Measurements from ENCODE around the gene TPCN2.

Gene TPCN2

DNA sequence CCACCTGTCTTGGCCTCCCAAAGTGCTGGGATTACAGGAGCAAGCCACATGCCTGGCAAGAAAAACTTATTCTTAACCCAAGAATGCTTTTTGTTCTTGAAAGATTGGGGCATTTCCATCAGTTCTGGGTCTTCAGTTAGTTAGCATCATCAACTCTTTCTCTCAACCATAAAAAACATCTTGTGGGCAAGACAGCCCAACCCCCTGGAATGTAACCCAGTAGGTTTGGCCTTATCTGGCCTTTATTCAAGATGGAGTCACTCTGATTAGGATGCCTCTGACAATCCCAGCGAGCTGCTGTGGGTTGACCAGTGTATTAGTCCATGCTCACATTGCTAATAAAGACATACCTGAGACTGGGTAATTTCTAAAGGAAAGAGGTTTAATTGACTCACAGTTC, 9.2 kb upstream of the TPCN2 start:
- DNase-seq, result no peak

DNA sequence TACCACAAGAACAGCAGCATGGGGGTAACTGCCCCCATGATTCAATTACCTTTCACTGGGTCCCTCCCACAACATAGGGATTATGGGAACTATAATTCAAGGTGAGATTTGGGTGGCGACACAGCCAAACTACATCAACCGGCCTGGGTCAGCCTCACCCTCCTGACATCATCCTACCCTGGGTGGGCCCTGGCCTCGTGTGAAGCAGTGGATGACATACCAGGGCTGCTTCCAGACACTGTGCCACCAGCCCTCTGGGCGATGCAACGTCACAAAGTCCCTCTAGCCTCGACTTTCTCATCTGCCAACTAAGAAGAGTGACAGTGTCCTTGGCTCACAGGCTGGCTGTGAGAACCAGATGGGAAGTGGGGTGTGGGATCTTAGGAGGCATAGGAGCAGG, 8.7 kb upstream of the TPCN2 start:
- DNase-seq, result no peak

DNA sequence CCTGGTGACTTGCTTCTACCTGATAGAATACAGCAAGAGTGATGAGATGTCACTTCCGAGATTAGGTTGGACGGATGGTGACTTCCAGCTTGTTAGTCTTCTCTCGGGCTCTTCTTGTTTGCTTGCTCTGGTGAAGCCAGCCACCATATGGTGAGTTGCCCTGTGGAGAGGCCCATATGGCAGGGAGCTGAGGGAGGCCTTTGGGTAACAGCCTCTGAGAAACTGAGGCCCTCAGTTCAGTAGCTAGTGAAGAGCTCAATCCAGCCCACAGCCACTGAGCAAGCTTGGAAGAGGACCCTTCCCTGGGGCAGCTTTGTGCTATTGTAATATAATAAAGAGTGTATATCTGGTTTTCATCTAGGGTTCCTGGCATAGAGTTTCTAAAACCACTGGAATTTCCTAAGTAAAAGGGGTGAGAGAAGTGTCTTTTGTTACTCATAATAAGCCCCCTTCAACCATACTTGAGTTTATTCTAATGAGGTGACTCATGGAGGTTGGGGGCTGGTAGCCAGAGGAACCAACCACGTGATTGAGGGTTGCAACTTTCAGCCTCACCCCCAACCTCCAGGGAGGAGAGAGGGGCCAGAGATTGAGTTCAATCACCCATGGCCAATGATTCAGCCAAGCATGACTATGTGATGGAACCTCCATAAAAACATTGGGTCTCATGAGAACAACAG, 8.0 kb upstream of the TPCN2 start:
- DNase-seq, result peak; percentile 53

DNA sequence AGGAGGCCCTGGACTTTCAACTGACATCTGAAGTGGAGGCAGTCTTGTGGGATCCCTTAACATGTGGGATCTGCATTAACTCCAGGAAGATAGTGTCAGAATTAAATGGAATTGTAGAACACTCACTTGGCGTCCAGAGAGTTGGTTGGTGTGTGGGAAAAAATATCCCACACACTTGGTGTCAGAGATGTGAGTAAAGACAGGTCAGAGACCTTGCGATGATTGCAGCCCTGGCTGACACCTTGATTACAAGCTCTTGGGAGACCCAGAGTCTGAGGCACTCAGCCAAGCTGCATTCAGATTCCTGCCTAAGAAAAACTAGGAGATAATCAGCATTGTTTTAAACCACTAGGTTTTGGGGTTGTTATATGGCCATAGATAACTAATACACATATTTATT, 7.2 kb upstream of the TPCN2 start:
- DNase-seq, result no peak

DNA sequence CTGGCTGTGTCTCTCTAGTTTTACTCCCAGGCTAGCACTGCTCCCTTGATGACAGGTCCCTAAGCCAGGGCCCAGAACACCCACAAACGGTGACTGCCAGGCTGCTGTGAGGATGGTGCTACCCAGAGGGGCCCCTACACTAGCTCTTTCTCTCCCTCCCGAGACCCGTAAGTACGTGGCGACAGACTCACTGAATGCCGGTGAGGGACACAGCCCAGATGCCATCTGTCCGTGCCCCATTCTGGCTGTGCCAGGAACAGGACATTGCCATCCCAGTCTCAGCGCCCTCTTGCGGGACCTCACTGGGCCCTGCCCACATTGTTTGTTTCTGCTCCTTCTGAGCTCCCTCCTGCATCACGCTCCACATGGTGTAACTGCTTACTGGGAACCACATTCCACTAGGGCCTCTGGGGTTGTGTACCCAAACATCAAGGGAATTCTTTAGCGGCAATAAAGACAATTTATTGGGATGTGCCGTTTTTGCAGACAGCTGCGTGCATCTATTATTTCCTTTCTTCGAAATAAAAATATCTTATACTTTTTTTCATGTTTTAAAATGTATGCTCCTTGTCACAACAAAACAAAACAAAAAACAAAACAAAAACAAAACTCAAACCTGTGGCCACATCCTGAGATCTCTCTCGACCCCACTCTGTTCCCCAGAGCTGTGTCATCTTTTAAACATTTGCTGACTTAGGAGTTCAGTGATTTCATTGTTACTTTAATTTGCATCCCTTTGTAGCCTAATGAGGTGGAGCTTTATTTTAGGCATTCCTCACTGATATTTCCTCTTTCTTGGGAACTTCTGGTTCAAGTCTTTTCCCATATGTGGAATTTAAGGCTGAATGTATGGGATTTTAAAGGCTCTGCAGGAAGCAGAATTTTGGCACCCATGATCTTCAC, 4.4 kb upstream of the TPCN2 start:
- peak; percentile 40 for DNase-seq

DNA sequence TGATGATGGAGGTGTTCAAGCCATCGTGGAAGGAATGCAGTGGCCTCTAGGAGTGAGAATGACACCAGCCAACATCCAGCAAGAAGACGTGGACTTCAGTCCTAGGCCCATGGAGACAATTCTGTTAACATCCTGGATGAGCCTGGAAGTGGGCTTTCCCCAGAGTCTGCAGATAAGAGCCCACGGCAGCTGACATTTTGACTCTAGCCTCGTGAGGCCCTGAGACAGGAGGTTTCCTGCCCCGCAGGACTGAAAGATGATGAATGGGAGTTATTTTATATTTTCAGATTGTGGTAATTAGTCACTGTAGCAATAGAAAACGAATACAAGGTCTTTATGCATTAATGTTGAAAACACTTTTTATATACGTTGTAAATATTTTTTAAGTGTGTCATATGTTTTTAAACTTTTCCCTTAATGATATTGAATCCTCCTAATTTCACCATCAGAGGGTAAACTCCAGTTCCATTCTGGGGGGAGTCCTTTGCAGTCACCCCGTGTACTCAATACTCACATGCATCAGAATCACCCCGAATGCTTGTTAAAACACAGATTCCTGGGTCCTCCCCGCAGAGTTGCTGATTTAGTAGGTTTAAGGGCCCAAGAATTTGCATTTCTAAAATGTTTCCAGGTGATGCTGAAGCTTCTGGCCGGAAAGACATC, 570 bp upstream of the TPCN2 start:
- no peak for DNase-seq

DNA sequence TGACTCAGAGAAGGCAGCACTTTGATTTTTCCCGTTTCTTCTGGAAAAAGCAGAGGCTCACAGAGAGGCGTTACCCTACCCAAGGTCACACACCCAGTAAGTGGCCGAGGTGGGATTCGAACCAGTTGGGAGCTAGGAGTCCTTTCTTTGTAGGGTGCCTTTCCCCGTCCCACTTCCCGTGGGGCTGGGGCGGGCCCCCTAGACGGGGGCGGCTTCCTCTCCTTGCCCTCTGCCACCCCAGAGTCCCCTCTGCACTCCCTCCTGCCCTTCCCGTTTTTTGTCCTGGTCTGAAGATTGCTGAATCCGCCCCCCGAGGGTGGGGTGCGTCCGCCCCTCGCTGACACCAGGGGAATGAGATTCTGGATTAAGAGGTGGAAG, 747 bp downstream of the TPCN2 start:
- peak; percentile 41 for DNase-seq

DNA sequence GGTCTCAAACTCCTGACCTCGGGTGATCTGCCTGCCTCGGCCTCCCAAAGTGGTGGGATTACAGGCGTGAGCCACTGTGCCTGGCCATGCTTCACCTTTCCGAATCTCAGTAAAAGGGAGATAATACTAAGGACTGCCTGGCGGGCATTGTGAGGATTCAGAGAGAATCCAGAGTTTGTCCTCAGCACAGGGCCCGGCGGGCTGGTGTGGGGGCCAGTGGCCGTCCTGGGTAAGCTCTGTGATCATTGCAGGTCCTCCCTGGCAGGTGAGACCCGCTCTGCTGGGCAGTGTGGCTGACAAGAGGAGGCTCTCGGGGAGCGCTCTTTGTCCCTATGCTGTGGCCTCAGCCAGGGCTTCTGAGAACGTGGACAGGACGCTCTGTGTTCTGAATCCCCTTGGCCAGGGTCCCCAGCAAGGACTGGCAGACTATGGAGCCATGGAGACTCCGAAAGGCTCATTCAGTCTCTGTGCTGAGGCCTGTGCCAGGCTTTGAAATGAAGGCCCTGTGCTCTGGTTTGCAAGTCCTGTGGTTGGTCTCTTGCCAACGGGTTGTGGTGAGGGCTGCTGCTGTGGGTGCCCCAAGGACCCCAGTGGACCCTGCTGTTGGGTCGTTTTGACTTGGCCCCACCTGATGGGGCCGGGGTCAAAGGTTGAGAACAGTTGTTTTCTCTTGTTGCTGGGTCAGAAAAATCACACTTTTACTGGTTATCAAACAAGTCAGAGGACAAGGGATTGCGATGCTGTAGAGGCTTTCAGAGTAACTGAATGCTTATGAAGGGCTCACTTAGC, 2.1 kb downstream of the TPCN2 start:
- no peak for DNase-seq

DNA sequence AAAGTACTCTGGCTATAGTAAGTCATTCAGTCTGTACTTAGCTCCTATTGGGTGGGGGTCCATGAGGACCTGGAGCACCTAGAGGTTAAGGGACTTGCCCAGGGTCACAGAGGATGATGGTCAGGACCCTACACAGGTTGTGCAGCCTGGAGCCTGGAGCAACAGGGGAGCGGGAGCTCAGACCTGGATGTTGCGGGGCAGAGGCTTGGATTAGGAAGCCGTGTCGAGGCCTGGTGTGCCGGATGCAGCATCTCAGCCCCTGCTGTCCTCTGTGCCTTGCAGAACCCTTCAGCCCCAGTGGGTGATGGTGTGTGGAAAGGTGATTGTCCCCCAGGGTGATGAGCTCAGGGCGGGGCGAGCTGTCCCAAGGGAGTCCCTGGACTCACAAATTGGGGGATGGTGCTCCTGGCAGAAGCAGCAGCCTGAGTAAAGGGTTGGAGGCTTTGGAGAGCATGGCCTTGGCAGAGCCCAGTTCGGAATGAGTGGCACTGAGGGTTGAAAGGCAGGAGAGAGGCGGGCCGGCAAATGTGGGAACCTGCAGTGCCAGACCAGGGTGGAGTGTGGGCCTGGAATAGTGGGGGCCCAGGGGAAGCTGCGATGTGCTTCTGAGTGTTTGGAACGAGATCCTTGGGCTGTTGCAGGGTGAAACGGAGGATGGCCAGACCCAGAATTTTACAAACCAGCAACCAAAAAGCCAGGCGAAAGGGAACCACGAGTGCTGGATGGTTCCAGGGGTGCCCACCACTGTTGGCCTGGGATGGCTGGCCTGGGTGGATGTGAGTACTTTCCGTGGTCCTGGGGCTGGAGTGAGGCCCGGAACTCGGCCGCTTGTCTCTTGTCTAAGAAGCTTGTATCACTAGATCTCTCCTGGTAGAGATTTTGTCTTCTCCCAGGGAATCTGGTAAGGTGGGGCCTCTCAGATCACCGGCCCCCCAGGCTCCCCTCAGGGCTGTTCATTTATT, 2.9 kb downstream of the TPCN2 start:
- no peak for DNase-seq

DNA sequence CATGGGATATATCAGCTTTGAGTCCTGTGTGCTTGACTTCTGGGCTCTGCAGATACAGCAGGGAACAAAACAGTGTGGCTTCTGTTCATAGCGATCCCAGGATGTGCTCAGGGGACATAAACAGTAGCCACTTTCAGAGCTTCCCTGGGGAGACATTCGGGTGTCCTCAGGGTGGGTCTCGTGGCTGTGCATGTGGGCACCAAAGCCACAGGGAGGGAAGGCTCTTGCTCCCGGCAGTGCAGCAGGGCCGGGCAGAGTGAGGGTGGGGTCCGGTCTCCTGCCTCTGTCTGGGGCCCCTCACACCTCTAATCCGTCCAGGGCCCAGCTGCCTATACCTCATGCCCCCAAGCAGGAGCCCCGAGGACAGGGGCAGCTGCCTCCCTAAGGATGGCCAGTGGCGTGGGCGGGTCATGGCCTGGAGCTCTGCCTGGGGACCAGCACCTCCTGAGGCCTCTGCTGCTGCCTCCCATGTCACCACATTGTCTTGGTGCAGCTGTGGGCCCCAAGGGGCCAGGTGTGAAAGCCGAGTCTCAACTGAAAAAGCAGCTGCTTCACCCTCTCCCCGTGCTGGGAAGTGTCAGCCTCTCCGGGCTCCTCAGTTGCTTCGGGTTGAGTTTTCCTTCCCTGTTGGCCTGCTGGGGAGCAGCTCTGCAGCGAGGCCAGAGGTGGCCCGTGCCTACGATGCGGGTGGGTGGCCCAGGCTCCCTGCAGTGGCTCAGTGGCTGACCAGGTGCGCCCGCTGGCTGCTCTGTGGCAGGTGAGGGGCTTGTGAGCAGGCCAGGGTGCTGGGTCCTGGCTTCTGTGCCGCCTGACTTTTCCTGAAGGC, 3.8 kb downstream of the TPCN2 start:
- no peak for DNase-seq

DNA sequence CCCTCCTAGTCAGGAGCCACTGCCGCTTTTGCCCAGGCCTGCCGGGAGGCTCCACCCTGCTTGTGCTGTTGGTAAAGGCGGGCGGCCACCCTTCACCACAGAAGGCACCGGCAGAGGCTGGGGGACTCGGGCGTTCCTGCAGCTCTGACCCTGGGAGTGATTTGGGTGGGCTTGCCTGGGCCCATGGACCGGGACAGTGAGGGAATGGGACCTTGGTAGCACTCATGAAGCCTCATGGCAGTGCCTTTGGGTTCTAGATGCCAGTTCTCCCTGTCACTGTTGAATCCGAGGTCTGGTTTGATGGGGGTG, 4.4 kb downstream of the TPCN2 start:
- no peak for DNase-seq

DNA sequence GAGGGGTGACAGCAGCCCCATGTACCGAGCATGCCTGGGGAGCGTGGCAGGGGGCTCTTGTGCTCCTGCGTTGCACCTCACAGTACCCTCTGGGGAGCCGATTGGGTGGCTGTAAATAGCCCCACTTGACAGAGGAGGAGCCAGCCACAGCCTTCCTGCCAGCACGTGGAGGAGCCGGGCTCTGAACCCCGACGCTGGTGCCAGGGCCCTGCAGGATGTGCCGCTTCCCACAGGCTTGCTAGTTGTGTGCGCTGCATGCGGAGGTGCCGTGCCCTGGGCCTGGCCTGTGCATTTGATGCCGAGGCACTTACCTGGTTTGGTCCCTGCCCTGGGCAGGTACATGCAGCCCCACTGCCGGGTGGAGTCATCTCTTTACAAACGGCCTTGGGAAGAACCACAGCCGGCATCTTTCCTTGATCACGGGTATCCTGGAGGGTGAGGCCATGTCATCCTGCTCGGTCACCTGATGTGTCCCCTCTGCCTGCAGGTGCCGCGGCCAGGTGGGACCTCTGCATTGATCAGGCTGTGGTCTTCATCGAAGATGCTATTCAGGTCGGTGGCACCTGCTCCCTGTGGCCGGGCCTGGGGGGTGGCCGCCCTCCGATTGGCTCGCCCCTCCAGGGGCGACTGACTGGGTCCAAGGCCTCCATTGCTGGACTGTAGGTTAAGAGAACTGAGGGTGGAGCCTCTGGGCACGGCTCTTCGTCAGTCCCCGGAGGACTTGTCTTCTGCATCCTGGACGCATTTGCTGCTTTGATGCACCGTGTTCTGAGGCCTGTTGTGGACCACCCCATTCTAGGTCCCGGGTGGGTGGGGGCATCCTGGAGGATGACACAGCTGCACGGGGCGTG, 5.0 kb downstream of the TPCN2 start:
- no peak for DNase-seq

DNA sequence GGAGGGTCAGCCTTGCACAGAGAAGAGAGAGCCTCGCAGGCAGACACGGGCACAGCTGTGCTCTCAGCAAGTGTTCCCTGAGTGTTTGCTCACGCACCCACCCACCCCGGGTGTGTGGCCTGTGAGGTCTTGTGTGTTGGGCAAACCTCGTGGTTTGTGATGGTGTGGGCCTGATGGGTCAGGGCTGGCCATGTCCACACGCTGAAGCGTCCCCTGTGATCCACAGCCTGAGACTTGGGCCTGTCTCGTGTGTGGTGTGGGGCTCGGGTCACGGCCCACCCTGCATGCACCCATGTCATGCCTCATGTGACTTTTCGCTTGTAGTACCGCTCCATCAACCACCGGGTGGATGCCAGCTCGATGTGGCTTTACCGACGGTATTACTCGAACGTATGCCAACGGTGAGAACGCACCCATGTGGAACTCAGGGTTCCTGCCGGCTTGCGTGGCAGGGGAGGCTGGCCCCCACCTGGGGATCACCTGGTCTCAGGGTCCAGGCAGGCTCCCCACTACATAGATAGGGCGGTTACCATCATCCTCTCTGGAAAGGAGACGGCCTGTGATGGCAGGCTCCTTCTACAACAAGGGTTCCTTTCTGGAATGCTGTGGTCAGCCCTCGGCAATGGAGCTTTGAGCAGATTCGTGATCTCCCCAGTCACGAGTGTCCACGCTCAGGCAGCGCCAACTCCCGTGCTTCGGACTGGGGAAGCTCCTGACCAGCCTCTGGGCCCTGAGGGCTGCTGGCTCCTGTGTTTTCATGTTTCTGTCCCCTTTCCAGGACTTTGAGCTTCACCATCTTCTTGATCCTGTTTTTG, 5.9 kb downstream of the TPCN2 start:
- DNase-seq, result no peak

DNA sequence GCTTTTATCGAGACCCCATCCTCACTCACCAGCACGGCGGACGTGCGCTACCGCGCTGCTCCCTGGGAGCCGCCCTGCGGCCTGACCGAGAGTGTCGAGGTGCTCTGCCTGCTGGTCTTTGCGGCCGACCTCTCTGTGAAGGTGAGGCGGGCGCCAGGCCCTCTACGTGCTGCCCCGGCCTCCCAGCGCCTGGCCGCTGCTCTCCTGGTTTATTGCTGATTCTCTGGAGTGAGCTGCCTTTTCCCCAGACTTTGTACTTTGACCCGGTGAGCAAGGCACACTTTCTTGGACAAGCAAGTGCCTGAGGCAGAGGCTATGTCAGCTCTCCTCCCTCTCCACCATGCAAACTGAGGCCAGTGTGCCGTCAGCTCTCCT, 6.5 kb downstream of the TPCN2 start:
- DNase-seq, result no peak

DNA sequence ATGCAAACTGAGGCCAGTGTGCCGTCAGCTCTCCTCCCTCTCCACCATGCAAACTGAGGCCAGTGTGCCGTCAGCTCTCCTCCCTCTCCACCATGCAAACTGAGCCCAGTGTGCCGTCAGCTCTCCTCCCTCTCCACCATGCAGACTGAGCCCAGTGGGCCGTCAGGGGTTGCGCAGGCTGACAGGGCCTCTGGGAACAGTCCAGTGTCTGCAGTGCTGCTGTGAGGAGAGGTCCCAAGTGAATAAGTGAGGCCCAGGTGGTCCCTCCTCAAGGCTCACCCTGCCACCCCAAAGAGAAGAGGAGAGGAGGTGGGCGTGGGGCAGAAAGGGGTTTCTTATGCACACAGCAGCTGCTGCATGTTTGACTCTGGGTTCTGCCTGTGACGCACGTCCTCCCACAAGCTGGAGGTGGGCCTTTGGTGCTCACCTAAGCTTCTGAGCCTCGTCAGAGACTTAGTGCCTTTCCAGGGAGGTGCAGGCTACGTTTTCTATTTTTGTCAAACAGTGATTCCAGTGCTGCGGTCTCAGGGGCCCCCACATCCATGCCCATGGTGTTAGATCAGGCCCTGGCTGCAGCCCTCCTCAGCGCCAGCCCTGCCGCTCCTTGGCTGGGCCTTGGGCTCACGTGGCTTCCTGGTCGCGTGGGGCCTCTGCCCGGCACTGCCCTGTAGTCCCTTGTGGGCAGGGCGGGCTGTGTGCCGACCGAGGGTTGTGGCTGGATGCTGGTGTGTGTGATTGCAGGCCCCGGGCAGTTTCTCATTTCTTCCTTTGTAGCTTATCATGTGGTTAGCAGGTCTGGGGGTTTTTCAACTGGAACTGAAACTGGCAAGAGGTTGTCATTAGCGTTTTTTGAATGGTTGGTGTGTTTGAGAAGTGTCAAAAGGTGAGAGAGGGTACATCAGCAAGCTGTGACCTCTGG, 7.1 kb downstream of the TPCN2 start:
- no peak for DNase-seq

DNA sequence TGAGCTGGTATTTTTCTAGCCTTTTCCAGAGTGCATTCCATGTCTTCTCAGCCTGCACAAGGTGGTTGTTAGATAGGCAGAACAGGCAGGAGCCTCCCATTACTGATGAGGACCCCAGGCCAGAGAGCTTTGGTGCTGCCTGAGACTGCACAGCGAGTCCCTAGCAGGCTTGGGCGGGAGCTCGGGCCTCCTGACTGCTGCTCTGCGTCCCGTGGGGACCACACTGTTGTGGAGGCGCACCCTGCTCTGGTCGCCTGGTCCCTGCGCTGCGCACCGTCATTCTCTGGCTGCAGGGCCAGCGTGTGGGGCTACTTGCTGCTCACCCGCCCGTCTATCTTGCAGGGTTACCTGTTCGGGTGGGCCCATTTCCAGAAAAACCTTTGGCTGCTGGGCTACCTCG, 8.5 kb downstream of the TPCN2 start:
- DNase-seq, result no peak

DNA sequence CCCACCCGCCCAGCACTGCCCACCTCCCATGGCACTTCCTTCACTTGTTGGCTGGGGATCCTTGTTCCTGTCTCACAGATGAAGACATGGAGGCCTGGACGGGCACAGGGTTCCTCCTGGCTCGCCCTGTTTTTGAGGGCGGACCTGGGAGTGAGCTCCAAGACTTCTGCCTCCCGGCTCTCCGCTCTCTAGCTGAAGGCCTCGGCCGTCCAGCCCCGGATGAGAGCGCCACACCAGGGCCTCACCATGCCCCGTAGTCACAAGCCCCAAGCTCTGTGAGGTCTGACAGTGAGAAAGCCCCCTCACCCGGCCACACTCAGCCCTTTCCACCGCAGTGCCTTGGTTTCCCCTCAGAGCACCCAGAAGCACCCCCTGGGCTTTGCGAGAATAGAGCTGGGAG, 9.1 kb downstream of the TPCN2 start:
- DNase-seq, result no peak
